ENCODE data around the gene TSHZ1.
"Not testable (repeated sequence)": the region's sequence is repeated elsewhere in the genome, so short reads cannot be mapped to it uniquely, and the experiment has no call there.

The TSHZ1 gene

DNA sequence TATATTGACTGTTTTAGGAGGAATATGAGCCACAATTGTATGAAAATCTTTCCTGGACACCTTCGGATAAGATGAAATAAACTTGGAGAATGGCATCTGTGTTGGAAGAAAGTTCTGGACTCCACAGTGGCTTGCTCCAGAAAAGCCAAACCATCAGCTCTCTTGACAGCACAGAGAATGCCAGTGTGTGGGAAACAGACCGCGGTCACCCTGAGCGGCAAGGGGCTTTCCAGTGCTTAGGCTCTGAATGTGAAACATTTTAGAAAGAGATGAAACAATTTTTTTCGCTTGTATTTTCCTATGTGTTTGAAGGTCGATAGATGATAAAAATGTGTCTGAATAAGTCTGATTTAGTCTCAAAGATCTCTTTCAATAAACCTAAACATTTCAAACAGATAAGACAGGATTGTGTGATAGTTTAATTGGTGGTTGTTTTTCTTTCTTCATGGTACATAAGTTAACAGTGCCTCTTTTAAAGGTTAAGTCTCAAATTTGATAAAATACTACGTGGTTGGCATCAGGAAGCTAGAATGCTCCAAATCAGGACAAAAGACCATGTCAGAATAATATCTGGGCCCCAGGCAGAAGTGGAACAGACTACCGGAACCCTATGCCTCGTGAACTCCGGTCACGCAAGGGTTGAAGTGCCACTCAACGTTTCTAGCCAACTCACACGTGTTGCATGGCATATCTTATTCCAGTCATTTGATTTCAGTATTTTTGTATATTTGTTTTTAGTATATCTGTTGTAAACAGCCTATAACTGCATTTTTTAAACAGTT lies 30.6 kb upstream of the TSHZ1 start:
- no peak for DNase-seq (ENCODE audit: low spot score)

DNA sequence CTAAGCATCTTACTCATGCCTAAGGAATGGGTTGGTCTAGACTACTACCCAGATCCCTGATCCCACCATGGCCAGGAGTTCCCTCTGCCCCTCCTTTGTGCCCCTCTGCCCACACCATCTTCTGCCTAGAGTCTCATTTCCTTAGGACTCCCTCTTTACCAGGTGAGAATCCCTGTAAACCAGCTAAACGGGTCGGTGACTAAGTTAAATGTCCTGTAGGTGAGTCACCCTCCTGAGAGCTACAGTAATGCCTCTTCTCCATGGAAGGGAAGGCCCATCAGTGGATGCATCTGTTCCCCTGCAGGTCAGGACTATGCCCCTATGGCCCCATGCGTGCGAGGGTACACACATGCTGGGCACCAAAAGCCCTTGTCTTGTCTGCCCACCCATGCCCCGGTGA lies 27.1 kb upstream of the TSHZ1 start:
- DNase-seq (ENCODE audit: low spot score): no peak

DNA sequence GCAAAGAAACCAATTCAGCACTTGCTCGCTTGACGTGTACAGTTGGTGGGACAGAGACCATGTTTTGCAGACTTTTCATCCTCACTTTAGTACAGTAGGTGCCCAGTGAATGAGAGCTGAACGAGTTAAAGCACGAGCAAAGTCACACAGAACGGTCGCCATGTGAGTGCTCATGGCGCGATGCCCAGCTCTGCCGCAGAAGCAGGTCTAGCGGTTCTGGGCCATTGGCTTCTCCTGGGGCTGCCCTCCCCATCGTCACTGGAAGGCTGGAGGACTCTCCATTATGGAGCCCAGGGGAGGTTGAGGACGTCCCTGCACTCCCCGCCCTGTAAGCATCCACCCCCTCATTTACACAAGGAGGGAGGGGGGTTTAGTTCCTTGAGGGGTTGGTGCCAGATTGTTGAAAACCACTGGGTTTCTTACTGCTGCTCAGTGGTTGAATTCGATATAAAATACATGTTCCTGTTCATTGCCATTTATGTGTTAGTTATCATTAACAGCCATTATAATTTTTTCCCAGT lies 26.6 kb upstream of the TSHZ1 start:
- DNase-seq (ENCODE audit: low spot score): no peak

DNA sequence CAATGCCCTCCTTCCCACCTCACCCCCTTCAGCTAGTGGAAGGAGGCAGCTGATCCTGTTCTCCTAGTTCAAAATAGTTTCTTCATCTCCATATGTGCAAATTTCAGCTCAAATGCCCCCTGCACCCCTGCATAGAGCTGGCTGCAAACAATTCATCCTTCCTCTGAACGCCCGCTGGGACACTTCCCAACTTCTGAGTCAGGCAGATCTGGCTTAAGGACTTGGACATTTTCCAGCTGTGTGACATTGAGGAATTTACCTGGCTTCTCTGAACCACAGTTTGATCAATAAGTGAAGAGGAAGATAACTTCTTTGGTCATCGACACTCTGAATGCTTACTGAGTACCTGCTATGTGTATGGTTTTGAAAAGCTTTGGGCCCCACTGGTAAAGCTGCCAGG lies 25.1 kb upstream of the TSHZ1 start:
- DNase-seq (ENCODE audit: low spot score): no peak

DNA sequence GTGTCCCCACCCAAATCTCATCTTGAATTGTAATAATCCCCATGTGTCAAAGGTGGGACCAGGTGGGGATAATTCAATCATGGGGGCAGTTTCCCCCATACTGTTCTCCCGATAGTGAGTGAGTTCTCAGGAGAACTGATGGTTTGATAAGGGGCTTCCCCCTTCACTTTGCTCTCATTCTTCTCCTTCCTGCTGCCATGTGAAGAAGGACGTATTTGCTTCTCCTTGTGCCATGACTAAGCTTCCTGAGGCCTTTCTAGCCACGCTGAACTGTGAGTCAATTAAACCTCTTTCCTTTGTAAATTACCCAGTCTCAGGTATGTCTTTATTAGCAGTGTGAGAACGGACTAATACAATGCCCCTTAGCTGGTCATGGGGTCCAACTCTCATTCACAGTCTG lies 22.9 kb upstream of the TSHZ1 start:
- not testable (repeated sequence) for DNase-seq (ENCODE audit: low spot score)

DNA sequence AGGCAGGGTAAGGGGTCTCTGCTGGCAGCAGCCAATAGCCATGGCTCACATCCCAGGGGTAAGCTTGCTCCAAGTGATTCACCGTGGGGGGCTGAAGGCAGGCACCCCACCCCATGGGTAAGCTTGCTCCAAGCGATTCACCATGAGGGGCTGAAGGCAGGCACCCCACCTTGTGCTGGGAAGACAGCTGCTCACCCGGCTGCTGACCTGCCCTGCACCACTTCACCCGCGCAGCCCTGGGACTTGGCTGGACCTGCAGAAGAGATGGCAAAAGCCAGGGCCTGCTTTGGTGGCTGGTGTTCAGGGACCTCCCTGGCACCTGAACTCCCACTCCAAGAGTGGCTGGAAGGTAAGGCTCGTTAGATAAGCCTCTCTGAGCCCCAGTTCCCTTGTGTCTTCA lies 20.9 kb upstream of the TSHZ1 start:
- DNase-seq (ENCODE audit: low spot score): no peak

DNA sequence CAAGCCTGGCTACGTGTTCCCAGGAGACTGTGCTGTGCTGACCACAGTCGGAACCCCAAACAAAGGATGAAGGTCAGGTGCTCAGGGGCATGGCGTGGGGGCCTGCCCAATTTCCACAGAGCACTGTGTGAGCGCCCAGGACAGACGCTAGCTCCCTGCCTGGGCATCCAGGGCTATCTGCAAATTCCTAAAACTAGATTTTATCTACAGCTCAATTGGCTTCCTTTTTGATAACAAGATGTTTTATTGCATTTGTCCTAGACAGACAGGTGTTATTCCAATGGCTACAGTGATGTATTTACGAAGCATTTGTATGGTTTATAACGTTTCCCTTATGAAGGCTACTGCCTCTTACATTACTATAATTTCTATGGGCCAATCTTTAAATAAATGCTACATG lies 17.7 kb upstream of the TSHZ1 start:
- no peak for DNase-seq (ENCODE audit: low spot score)

DNA sequence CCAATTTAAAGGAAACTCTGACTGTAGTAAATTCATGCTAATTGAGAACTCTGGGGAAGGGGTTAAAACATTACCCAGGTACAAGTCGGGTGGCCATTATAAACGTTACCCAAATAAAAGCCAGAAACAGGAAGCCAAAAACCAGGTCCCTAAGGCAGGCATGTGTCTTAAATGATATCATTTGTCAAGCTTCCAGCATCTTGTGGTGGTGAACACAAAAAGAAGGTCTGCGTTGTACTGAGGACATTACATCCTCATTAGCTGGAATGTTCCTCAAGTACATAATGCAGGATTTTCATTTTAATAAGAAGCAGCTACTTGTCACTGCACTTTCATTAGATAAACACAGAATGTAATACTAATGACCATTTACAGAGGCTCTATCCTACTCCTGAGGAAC lies 12.6 kb upstream of the TSHZ1 start:
- no peak for DNase-seq (ENCODE audit: low spot score)

DNA sequence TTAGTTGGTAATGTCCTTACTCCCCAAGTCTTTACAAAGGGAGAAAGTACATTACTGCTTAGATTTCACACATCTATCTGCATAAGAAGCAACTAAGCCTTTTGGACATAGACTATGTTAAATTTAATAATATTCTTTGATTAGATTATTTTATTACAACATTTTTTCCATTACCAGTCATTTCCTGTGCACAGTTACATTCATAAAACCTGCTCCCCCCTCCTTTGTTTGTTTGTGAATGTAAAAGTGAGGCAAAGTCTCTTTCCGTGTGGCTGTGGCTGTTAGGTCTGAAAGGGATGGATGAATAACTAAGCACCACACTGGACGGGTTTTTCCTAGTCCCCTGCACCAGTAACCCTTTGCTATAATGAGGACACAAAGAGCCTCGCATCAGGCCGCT lies 11.3 kb upstream of the TSHZ1 start:
- no peak for DNase-seq (ENCODE audit: low spot score)

DNA sequence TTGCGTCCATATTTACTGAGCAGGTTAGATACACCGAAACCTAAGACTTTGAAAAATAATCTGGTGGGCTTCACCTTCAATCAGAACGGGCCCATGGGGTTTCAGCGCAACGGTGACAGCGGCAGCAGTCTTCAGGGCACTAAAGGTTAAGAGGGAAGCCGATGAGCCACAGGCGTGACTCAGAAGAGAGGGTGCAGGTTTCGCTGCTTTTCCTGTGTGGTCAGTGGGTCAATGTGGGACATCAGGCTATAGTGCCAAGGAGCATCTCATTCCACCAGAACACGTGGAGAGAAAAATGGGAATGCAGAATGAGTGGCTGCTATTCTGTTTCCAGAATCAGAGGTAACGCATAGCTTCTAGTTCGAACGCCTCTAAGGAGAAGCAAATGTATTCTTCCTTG lies 10.5 kb upstream of the TSHZ1 start:
- DNase-seq (ENCODE audit: low spot score): no peak

DNA sequence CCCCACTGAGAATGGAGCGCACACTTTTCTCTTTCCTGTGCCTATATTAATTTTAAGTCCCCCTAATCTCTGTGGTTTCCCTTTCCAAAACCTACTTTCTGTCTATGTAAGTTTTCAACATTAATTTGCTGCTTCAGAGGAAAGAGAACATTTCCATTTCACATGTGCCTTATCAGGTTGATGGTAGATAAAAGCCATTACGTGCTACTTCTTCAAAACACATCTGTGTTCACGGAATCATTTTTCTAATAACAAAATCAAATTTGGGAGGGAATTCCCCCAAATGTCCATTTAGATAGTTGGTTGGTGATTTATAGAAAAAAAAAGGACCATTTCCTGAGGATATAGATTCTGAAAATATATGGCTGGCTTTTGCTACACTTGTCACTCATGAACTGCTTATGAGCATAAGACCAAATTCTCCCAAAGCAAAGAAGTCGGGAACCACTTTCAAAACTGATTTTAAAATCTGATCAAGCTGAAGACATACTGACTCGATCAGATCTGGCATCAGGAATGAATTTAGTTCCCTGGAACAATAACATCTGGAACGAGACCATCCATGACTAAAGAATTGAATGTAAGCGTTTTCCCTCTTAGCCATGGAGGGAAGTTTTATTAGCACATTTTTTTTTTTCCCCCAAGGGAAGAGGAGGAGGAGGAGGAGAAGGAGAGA lies 9.9 kb upstream of the TSHZ1 start:
- DNase-seq (ENCODE audit: low spot score): no peak

DNA sequence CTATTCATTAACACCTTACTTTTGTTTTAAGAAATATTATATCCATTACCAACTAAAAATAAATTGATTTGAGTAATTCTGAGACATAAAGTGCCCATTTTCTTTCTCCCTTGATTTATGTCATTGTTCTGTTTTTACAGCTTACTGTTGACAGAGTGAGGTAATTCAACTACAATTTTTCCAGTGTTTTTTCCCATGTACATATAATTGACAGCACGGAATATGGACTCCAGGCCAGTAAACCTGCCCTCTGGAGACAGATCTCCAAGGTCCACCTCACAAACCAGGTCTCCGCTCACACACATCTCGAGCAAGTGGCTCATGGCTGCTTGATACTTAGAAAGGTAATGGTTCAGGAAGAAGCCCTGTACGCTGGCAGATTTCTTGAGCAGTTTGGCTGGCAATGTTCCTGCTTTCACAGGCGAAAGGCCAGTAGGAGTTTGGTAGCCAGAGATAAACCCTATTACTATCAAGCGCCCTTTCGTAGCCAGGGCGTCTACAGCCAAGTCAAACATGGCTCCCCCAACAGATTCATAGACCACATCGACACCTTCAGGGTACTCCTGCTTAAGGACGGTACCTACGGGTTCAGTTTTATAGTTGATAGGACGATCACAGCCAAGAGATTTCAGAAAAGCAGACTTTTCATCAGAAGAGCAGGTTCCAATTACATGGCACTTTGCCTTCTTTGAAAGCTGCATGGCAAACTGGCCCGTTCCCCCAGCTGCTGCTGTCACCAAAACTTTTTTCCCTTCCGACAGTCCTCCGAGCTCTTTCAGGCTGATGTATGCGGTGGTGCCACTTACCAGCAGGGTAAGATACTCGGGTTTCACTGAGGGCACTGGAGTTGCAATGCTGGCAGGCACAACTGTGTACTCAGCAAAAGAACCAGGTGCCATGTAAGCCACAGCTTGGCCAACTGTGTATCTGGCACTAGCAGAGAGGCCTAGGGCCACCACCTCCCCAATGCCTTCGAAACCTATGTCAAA lies 9.0 kb upstream of the TSHZ1 start:
- no peak for DNase-seq (ENCODE audit: low spot score)

DNA sequence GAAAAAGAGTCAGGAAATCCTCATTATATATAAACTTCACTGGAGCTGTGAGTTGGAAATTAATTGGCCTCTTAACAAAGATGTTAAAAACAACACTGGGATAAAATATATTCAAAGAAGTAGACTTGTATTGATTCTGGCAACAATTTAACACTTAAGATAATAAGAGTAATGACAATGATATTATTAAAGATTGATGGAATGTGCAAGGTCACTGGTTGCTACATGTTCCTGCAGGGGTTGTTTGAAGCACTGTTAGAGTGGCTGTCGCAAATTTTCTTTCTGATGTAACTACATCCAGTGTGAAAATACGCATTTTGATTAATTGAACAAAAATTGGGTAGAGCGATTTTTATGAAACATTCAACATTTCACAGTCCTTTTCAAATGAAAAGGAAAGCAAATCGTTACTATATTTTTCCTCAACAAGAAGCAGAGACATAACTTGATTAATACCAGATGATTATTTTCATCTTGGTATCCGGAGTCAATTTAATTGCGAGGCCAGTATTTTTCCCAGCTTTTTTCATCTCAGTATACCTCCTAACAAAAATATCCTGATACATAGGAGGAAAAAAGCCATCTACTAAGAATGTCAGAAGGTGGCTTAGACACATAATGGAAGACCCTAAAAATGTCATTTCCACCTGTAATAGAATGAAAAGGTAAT lies 7.8 kb upstream of the TSHZ1 start:
- DNase-seq (ENCODE audit: low spot score): no peak

DNA sequence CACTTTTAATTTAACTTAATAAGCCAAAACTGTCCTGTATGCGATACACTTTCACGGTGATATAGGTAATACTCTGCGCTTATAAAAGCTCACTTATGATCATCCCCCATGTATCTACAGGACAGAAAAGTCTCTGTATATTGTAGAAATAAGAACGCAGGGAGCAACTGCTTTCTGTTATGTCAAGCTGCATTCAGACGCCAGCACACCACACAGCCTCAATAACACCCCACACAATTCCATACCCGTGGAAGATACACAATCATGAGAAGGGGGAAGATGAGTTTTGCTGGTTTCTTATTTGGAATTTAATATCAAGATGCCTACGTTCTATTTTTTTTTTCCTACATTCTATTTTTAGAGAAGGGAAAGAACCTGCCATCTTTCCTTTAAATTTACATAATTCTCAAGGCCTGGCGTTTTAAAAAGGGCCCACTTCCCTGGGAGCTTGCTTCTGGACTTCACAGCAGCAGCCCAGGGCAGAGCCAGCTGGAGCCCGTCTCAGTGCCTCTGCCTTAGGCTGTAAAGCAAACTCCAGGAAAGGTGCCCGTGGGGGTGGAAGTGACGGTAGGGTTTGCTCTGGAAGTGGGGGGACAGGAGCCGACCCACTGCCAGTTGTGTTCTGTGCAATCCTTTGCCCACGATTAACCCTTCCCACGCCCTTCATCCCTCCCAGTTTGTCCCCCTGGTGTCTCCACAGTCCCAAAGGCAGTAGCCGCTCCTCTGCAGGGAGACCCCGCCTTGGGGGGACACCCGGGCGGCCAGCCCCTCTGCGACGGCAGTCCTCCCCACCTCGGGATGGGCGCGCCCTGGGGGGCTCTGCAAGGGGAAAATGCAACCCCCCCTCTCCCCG lies 7.0 kb upstream of the TSHZ1 start:
- no peak for DNase-seq (ENCODE audit: low spot score)

DNA sequence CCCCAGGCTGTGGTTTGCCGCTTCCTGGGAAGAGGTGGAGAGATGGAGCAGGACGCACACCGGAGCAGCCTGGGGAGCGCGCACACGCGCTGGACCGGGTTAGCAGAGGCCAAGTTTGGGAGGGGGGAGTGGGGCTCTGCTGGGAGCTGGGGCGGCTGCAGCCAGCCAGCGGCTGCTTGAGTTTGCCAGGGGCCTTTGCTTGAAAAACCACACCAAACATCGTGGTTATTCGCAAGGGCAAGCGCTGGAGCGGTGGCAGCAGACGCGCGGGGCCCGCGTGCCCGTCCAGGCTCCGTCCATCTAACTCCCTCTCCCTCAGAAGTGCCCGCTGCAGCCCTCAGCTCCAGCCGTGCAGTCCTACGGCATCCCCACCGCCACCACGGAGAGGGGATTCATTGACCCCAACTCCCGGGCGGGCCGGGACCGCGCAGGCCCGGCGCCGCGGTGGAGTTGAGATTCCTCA lies 6.3 kb upstream of the TSHZ1 start:
- no peak for DNase-seq (ENCODE audit: low spot score)

DNA sequence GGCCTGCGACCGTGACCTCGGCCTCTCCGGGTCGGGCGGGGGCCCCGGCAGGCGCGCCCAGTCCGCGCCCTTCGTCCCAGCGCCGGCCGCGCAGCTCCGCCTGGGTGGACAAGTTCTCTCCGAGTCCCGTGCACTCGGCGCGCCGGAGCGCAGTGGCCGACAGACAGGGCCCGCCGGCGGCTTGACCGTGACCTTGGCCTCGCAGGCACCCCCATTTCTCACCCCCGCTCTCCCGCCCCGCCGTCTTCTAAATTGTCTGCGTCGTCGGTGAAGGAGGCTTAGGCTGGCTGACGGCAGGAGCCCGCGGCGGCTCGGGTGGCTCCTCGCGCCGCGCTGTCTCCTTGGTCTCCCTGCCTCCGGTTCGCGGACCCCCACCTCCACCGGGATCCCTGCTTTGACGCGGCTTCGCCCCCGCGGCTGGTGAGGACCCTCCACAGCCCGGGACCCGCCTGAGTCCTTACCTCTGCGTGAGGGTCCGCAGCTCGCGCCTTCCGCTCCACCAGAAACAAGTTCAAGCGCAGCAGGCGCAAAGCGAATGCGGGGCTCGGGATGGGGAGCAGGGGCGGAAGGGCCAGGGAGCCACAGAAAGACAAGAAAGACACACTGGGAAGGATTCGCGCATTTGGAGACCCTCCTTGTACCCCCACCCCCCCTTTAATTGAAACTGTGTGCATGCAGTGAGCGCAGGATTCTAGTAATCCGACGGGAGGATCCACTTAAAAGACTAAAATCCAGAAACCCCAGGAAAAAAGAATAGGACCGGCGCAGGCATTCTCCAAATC lies 5.7 kb upstream of the TSHZ1 start:
- no peak for DNase-seq (ENCODE audit: low spot score)

DNA sequence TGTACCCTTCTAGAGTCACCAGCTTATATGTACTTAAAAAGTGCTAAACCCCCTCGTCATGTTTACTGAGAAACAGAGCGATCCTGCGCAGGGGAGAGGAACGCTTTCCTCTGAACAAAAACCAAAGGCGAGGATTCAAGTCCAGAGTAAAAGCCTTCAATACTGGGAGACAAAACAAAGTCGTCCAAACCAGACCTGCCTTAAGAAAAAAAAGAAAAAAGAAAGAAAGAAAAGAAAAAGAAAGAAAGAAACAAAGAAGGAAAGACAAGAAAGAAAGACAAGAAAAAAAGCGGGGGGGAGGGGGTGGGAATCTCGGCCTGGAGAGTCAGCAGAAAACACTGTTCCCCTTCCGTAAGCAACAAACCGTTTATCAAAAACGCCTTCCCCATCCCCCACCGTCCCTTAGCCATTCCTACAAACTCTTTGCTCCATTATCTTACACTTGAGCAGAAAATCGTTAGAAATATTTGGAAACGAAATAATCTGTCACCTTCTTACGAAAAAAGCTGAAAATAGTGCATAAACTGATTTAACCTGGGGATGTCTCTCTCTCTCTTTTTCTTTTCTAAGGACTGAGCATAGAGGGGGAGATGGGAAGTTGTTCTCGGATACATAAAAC lies 5.0 kb upstream of the TSHZ1 start:
- no peak for DNase-seq (ENCODE audit: low spot score)

DNA sequence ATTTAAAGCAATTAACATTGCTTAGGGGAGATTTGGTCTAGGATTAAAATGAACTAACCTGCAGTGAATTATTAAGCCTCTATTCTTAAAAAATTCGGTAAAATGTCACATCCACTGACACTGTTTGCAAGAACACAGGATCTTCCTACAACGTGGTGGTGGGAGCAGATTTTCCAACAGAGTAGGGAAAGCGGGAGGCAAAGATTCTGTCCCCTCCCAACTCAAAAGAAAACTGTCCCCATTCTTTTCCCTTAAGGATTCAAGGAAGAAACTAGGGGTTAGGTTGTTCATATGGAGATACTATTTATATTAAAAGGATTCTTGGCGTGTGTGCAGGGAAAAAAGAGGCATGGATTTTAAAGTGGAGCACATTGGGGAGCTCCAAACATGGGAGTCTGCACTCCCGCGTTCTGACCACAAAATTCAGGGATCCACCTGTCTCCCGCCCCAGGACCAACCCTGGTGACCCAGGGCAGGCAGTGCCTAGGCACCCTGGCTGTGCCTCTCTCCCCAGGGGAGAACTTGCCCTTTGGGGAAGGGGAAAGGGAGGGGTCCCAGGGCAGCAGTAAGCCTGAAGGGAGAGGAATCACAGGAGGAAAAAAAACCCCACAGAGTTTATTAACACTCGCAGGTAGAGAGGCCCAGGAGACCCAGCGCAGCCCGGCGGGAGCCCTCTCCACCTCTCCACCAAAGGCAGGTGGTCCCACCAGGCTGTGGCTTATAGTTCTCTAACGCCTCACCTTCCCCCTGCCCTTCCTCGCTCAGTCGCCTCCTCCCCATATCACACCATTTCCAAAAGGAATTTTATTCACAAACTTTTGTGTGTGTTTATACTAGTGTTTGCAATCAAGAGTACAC lies 3.9 kb upstream of the TSHZ1 start:
- no peak for DNase-seq (ENCODE audit: low spot score)
